ENCODE measurements around the gene GNAO1. TPM values are rescaled to one million over a fixed set of nuclear protein-coding genes. Genes with fewer than 3 reads are reported as not detected.

The GNAO1 gene
- total RNA-seq, 1 donor from 2014 or later: 250 TPM

DNA sequence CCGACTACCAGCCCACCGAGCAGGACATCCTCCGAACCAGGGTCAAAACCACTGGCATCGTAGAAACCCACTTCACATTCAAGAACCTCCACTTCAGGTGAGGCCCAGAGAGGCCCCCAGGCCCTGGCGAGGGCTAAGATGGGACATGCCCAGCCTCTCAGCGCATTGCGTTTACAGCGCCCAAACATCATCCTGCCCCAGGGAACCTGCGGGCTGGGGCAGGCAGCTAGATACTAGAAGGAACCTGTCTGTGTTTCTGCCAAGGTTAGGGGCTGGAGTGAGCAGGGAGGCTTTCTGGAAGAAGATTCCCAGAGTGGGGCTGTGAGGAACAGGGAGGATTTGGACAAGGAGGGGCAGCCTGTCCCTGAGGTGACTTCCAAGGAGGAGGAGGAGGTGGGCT, 143.5 kb downstream of the GNAO1 start:
- no peaks in the 10 kb centered on the region for H3K36me3 Mint-ChIP-seq (ENCODE audit: unreplicated experiment)
- H3K4me1 Mint-ChIP-seq (ENCODE audit: low read depth, unreplicated experiment): peaks cover 26% of the 10 kb centered on the region
- H3K27ac Mint-ChIP-seq (ENCODE audit: unreplicated experiment): no peak overlapping the region
- TF ChIP-seq, protein P1, sequence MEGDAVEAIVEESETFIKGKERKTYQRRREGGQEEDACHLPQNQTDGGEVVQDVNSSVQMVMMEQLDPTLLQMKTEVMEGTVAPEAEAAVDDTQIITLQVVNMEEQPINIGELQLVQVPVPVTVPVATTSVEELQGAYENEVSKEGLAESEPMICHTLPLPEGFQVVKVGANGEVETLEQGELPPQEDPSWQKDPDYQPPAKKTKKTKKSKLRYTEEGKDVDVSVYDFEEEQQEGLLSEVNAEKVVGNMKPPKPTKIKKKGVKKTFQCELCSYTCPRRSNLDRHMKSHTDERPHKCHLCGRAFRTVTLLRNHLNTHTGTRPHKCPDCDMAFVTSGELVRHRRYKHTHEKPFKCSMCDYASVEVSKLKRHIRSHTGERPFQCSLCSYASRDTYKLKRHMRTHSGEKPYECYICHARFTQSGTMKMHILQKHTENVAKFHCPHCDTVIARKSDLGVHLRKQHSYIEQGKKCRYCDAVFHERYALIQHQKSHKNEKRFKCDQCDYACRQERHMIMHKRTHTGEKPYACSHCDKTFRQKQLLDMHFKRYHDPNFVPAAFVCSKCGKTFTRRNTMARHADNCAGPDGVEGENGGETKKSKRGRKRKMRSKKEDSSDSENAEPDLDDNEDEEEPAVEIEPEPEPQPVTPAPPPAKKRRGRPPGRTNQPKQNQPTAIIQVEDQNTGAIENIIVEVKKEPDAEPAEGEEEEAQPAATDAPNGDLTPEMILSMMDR (IDR thresholded peaks at IDR 0.05; ENCODE audit: partially characterized antibody, unreplicated experiment): no peak
- no peak overlapping the region for H3K4me3 Mint-ChIP-seq (ENCODE audit: unreplicated experiment)
- peaks cover 22% of the 10 kb centered on the region for H3K9me3 Mint-ChIP-seq (ENCODE audit: unreplicated experiment)
- peaks cover 30% of the 10 kb centered on the region for H3K27me3 Mint-ChIP-seq (ENCODE audit: unreplicated experiment)
- DNase-seq: no peak

DNA sequence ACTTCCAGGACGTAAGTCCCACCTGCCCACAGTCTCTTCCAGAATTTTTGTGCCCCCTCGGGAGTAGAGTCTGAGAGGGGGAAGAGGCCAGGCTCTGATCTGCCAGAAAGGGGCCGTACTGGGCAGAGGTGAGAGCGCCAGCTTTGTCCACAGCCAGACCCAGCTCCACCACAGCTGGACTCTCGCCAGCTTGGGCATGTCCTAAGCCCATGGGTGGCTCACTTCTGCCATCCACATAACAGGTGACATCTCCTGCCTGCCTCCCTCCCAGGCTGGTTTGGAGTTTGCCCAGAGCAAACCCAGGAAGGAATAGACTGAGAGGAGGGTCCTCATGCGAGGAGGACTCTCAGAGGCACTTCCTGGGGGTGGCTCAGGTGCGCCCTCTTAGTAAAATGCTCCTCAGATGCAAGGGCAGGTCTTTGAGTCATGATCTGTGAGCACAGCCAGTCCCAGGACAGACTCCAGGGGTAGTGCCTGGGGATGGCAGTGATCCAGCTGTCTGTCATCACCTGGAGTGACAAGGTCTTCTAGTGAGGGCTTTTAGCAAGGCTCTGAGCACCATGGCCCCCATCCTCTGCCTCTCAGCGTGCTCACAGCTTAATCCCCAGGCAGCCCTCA, 144.9 kb downstream of the GNAO1 start:
- peaks cover 22% of the 10 kb centered on the region for H3K9me3 Mint-ChIP-seq (ENCODE audit: unreplicated experiment)
- TF ChIP-seq, protein P1 (IDR thresholded peaks at IDR 0.05; ENCODE audit: partially characterized antibody, unreplicated experiment): no peak
- peaks cover 32% of the 10 kb centered on the region for H3K27me3 Mint-ChIP-seq (ENCODE audit: unreplicated experiment)
- peaks cover 20% of the 10 kb centered on the region for H3K4me1 Mint-ChIP-seq (ENCODE audit: low read depth, unreplicated experiment)
- no peak overlapping the region for H3K4me3 Mint-ChIP-seq (ENCODE audit: unreplicated experiment)
- DNase-seq: no peak
- H3K36me3 Mint-ChIP-seq (ENCODE audit: unreplicated experiment): peaks cover 11% of the 10 kb centered on the region
- no peak overlapping the region for H3K27ac Mint-ChIP-seq (ENCODE audit: unreplicated experiment)

DNA sequence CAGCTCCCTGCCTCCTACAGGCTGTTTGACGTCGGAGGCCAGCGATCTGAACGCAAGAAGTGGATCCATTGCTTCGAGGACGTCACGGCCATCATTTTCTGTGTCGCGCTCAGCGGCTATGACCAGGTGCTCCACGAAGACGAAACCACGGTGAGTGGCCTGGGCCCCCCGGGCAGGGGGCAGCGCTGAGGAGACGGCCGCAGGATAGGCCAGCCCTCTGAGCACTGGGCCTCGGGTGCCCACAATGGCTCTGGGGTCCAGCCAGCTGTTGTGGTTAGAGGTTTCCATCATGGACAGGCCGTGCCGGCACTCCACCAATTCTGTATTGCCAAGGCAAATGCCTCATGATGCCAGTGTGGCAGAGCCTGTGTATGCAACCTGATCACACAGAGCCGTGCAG, 145.4 kb downstream of the GNAO1 start:
- no peak for DNase-seq
- TF ChIP-seq, protein P1 (IDR thresholded peaks at IDR 0.05; ENCODE audit: partially characterized antibody, unreplicated experiment): no peak
- Mint-ChIP-seq H3K27ac (ENCODE audit: unreplicated experiment) (no peak overlapping the region), H3K36me3 (ENCODE audit: unreplicated experiment) (peaks cover 11% of the 10 kb centered on the region), H3K9me3 (ENCODE audit: unreplicated experiment) (peaks cover 19% of the 10 kb centered on the region), H3K4me1 (ENCODE audit: low read depth, unreplicated experiment) (peaks cover 18% of the 10 kb centered on the region), H3K27me3 (ENCODE audit: unreplicated experiment) (peaks cover 30% of the 10 kb centered on the region), H3K4me3 (ENCODE audit: unreplicated experiment) (no peak overlapping the region)

DNA sequence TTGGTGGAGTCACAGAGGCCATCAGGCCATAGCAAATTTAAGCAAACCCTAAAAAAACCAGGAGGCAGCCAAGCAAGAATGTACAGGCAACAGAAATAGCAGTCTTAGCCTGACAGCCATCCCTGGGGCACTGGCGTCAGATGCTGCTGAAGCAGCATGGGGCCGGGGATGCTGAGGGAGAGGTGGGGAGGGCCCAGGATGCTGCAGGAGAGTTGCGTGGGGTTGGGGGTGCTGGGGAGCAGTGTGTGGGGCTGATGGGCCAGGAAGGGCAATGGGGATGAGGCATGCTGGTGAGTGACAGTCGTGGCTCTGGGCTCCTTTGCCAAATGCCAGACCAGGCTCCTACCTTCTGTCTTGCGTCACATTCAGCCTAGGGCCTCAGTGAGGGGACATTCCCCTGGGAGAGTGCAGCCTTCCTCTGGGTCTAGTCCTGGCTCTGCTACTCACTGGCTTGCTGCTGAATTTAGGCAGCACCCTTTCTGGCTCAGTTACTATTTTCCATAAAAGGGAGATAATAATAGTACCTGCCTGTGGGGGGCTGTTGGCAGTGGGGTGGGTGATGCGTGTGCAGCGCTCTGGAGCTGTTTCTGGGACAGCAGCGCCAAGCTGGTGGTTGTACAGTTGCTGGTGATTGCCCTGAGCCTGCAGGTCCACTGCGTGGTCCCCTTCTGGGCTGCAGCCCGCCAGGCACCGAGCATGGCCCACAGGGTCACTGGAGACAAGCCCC, 146.0 kb downstream of the GNAO1 start:
- Mint-ChIP-seq H3K27ac (ENCODE audit: unreplicated experiment) (no peak overlapping the region), H3K4me3 (ENCODE audit: unreplicated experiment) (no peak overlapping the region), H3K27me3 (ENCODE audit: unreplicated experiment) (peaks cover 29% of the 10 kb centered on the region), H3K9me3 (ENCODE audit: unreplicated experiment) (peaks cover 19% of the 10 kb centered on the region), H3K36me3 (ENCODE audit: unreplicated experiment) (peaks cover 11% of the 10 kb centered on the region), H3K4me1 (ENCODE audit: low read depth, unreplicated experiment) (peaks cover 12% of the 10 kb centered on the region)
- no peak for DNase-seq
- TF ChIP-seq, protein P1 (IDR thresholded peaks at IDR 0.05; ENCODE audit: partially characterized antibody, unreplicated experiment): no peak

DNA sequence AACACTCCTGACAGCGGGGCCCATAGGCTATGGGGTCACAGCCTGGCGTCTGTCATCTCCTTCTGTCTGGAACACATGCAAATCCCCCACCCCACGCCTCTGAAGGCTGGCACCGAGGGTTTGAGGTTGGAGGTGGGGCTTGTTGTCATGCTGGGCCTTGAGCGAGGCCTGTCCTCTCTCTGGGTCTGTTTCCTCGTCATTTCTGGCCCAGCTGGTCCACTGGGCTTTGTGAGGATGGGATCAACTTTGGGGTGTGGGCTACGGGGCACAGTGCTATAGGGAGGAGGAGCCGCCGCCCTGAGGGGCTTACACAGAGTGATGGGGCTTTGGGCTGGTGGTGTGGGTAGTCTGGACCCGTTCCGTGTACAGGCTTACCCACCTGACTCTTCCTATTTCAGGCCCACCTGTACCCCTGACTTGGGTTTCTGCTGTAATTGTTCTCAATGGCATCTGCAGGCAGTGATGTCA, 146.6 kb downstream of the GNAO1 start:
- no peak for DNase-seq
- Mint-ChIP-seq H3K27ac (ENCODE audit: unreplicated experiment) (no peak overlapping the region), H3K4me1 (ENCODE audit: low read depth, unreplicated experiment) (peaks cover 9% of the 10 kb centered on the region), H3K4me3 (ENCODE audit: unreplicated experiment) (no peak overlapping the region), H3K36me3 (ENCODE audit: unreplicated experiment) (peaks cover 11% of the 10 kb centered on the region), H3K9me3 (ENCODE audit: unreplicated experiment) (peaks cover 19% of the 10 kb centered on the region), H3K27me3 (ENCODE audit: unreplicated experiment) (peaks cover 32% of the 10 kb centered on the region)
- TF ChIP-seq, protein P1 (IDR thresholded peaks at IDR 0.05; ENCODE audit: partially characterized antibody, unreplicated experiment): no peak
